ENCODE data around the gene GCK. TPM values are rescaled to one million over a fixed set of nuclear protein-coding genes. Genes with fewer than 3 reads are reported as not detected.

Gene GCK
- total RNA-seq, 1 donor from 2014 or later: not detected

DNA sequence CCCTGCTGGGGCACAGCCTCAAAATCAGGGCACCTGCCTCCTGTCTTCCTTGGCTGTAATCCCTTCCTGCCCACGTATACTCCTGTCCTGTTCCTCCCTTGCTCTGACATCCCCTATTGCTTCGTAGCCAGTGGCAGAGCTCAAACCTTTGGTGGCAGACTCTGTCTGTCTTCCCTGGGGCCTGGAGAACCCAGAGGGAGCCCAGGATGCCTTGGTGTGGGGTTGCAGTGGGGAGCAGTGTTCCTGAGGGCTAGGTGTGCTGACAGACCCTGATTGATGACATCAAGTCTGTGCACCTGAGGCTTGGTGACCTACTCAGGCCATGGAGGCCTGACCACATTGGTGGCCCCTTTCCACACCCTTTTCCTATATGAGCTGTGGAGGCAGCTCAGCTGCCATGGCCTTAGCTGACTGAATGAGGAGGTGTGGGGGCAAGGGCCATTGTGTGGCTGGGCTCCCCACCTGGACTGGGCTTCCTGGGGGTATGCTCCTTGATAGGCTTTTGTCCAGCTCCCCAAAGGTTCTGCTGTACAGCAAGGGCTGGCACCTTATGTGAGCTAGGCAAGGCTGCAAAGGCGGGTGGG lies 5.4 kb upstream of the GCK start:
- TF ChIP-seq, protein P1, sequence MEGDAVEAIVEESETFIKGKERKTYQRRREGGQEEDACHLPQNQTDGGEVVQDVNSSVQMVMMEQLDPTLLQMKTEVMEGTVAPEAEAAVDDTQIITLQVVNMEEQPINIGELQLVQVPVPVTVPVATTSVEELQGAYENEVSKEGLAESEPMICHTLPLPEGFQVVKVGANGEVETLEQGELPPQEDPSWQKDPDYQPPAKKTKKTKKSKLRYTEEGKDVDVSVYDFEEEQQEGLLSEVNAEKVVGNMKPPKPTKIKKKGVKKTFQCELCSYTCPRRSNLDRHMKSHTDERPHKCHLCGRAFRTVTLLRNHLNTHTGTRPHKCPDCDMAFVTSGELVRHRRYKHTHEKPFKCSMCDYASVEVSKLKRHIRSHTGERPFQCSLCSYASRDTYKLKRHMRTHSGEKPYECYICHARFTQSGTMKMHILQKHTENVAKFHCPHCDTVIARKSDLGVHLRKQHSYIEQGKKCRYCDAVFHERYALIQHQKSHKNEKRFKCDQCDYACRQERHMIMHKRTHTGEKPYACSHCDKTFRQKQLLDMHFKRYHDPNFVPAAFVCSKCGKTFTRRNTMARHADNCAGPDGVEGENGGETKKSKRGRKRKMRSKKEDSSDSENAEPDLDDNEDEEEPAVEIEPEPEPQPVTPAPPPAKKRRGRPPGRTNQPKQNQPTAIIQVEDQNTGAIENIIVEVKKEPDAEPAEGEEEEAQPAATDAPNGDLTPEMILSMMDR (IDR thresholded peaks at IDR 0.05): no peak
- Mint-ChIP-seq H3K27ac (ENCODE audit: unreplicated experiment) (no peak overlapping the region), H3K4me1 (ENCODE audit: unreplicated experiment) (no peaks in the 10 kb centered on the region), H3K36me3 (ENCODE audit: unreplicated experiment) (no peaks in the 10 kb centered on the region), H3K4me3 (ENCODE audit: unreplicated experiment) (no peak overlapping the region), H3K9me3 (ENCODE audit: unreplicated experiment) (no peaks in the 10 kb centered on the region), H3K27me3 (ENCODE audit: unreplicated experiment) (peaks cover 37% of the 10 kb centered on the region)
- no peak for DNase-seq (ENCODE audit: extremely low spot score, unreplicated experiment)

DNA sequence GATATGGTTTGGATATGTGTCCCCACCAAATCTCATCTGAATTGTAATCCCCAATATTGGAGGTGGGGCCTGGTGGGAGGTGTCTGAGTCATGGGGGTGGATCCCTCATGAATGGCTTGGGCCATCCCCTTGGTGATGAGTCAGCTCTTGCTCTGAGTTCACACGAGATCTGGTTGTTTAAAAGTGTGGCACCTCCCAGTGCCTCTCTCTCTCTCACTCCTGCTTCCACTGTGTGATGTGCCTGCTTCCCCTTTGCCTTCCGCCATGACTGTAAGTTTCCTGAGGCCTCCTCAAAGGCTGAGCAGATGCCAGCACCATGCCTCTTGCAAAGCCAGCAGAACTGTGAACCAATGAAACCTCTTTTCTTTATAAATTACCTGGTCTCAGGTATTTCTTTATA lies 4.8 kb upstream of the GCK start:
- Mint-ChIP-seq H3K4me3 (ENCODE audit: unreplicated experiment) (no peak overlapping the region), H3K36me3 (ENCODE audit: unreplicated experiment) (no peaks in the 10 kb centered on the region), H3K27ac (ENCODE audit: unreplicated experiment) (no peak overlapping the region), H3K27me3 (ENCODE audit: unreplicated experiment) (peaks cover 36% of the 10 kb centered on the region), H3K4me1 (ENCODE audit: unreplicated experiment) (no peaks in the 10 kb centered on the region), H3K9me3 (ENCODE audit: unreplicated experiment) (no peaks in the 10 kb centered on the region)
- TF ChIP-seq, protein P1 (IDR thresholded peaks at IDR 0.05): no peak
- DNase-seq (ENCODE audit: extremely low spot score, unreplicated experiment): no peak

DNA sequence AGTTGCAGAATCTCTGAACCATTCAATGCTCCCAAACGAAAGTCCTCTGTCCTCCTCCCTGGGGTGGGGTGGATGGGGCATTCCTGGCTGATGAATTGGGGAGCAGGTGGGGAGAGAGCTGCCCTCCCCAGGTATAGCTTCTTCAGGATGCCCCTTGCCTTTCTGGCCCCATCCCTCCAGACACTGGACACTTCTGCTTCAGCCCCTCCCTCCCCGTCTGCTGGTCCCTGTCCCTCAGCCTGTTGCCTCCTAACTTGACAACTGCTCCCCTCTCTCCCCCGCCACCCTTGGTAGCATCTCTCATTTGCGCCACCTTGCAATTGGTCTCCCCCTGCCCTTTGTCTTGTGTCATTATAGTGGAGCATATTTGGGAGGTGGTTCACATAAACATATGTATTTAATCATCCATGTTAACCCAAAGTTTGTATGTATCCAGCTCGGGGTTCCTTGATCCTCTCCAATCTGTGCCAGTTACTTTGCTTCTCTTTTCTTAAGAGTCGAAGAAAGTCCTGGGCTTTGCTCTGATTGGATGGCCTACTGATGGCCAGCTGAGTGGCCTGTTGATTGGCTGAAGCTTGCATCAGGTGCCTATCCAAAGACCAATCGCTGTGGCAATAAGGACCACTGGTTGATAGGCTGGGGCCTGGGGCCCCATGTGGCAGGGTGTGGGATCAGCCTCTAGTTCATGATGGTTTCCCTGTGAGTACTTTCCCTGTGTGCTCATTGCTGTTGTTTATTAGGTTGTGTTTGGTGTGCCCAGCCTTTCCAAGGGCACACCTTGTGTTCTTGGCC lies 4.0 kb upstream of the GCK start:
- Mint-ChIP-seq H3K27ac (ENCODE audit: unreplicated experiment) (no peak overlapping the region), H3K36me3 (ENCODE audit: unreplicated experiment) (no peaks in the 10 kb centered on the region), H3K9me3 (ENCODE audit: unreplicated experiment) (no peaks in the 10 kb centered on the region), H3K27me3 (ENCODE audit: unreplicated experiment) (peaks cover 34% of the 10 kb centered on the region), H3K4me3 (ENCODE audit: unreplicated experiment) (no peak overlapping the region), H3K4me1 (ENCODE audit: unreplicated experiment) (no peaks in the 10 kb centered on the region)
- TF ChIP-seq, protein P1 (IDR thresholded peaks at IDR 0.05): no peak
- DNase-seq (ENCODE audit: extremely low spot score, unreplicated experiment): no peak

DNA sequence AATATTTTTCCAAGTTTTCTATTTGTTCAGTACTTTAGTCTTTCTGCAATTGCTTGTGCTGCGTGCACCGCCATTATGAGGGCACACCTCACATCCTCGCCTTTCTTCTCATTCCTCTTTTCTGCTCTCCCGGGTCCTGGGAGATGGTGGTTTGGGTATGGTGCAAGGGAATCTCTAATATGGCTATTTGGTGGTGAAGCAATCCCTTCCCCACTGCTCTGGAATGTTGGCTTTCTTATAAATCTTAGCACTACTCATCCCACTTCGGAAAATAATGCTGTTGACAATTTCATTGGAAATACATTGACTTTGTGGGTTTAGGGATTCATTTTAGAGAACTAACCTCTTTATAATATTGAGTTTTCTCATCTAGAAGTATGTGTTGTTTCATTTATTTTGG lies 1.9 kb upstream of the GCK start:
- peaks cover 26% of the 10 kb centered on the region for H3K27me3 Mint-ChIP-seq (ENCODE audit: unreplicated experiment)
- H3K4me3 Mint-ChIP-seq (ENCODE audit: unreplicated experiment): no peak overlapping the region
- no peaks in the 10 kb centered on the region for H3K9me3 Mint-ChIP-seq (ENCODE audit: unreplicated experiment)
- DNase-seq (ENCODE audit: extremely low spot score, unreplicated experiment): no peak
- H3K36me3 Mint-ChIP-seq (ENCODE audit: unreplicated experiment): no peaks in the 10 kb centered on the region
- TF ChIP-seq, protein P1 (IDR thresholded peaks at IDR 0.05): no peak
- H3K27ac Mint-ChIP-seq (ENCODE audit: unreplicated experiment): no peak overlapping the region
- peaks cover 3% of the 10 kb centered on the region for H3K4me1 Mint-ChIP-seq (ENCODE audit: unreplicated experiment)
